Measurements from ENCODE around the gene DOCK1.

Gene DOCK1

DNA sequence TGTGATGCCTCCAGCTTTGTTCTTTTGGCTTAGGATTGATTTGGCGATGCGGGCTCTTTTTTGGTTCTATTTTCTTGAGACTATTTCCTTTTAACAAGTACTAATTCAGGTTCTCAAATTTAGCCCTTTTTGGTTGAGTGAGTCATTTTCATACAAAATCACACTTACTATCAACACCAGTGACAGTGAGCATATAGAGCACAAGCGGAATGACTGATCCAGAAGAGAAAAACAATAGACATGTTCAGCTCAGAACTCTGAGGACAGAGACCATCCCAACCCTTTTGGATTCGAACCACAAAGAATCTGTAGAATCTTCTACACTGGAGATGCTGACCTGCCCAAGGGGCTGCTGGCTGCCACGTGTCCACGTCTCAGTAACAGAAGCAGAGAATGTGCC, 347.6 kb downstream of the DOCK1 start:
- Histone ChIP-seq H3K36me3 (replicated peaks; ENCODE audit: insufficient read depth, low read length) (no peaks in the 10 kb centered on the region), H3F3A (ENCODE audit: insufficient read depth, low read length) (no peaks in the 10 kb centered on the region), H3K4me2 (ENCODE audit: low read depth, low read length) (no peak overlapping the region), H2AFZ (ENCODE audit: low read length) (no peak overlapping the region), H3K27ac (ENCODE audit: low read length) (no peak overlapping the region), H3K4me1 (ENCODE audit: low read length) (no peaks in the 10 kb centered on the region), H3K27me3 (replicated peaks; ENCODE audit: insufficient read depth, low read length) (no peaks in the 10 kb centered on the region), H3K79me2 (ENCODE audit: low read length) (no peaks in the 10 kb centered on the region), H3K9me3 (replicated peaks; ENCODE audit: insufficient read depth, low read length) (no peaks in the 10 kb centered on the region), H3K9me2 (replicated peaks; ENCODE audit: insufficient read depth, low read length) (no peaks in the 10 kb centered on the region), H4K20me1 (ENCODE audit: insufficient read depth, low read length) (no peaks in the 10 kb centered on the region), H3K9ac (ENCODE audit: low read length) (no peak overlapping the region), H3K4me3 (ENCODE audit: low read length) (no peak overlapping the region)
- no peak for TF ChIP-seq EZH2phosphoT487 (IDR thresholded peaks at IDR 0.05; ENCODE audit: low read length)
- TF ChIP-seq EZH2 (optimal IDR thresholded peaks at IDR 0.05; ENCODE audit: low read depth, low read length) = no peak
- no peak for TF ChIP-seq CTCF (IDR thresholded peaks at IDR 0.05; ENCODE audit: low read length)
- no peak for DNase-seq

DNA sequence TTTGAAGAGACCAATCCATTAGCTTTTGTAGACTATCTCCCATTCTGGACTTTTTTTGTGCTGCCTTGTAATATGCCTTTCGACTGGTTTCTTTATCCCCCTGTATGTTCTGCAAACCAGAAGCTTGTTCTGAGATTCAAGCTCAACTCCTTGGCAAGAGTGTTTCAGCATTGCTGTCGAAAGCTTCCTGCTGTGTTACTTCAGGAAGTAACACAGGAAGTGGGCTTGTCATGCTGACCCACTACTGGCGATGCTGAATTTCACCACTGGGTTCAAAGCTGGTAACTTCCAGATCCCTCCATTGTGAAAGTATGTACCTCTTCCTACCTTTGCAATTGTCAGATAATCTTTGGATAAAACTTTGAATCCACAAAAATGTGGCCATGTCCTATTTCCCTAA, 349.0 kb downstream of the DOCK1 start:
- H3K27ac ChIP-seq (ENCODE audit: low read length) = no peak overlapping the region
- H3K79me2 ChIP-seq (ENCODE audit: low read length) = no peaks in the 10 kb centered on the region
- H3K36me3 ChIP-seq (replicated peaks; ENCODE audit: insufficient read depth, low read length) = no peaks in the 10 kb centered on the region
- no peak overlapping the region for H3K9ac ChIP-seq (ENCODE audit: low read length)
- no peaks in the 10 kb centered on the region for H3K9me2 ChIP-seq (replicated peaks; ENCODE audit: insufficient read depth, low read length)
- H3K4me1 ChIP-seq (ENCODE audit: low read length) = no peaks in the 10 kb centered on the region
- TF ChIP-seq EZH2 (optimal IDR thresholded peaks at IDR 0.05; ENCODE audit: low read depth, low read length) (no peak), EZH2phosphoT487 (IDR thresholded peaks at IDR 0.05; ENCODE audit: low read length) (no peak), CTCF (IDR thresholded peaks at IDR 0.05; ENCODE audit: low read length) (no peak)
- H4K20me1 ChIP-seq (ENCODE audit: insufficient read depth, low read length) = no peaks in the 10 kb centered on the region
- no peaks in the 10 kb centered on the region for H3K9me3 ChIP-seq (replicated peaks; ENCODE audit: insufficient read depth, low read length)
- H3K4me3 ChIP-seq (ENCODE audit: low read length) = no peak overlapping the region
- no peak for DNase-seq
- no peak overlapping the region for H2AFZ ChIP-seq (ENCODE audit: low read length)
- no peak overlapping the region for H3K4me2 ChIP-seq (ENCODE audit: low read depth, low read length)
- no peaks in the 10 kb centered on the region for H3F3A ChIP-seq (ENCODE audit: insufficient read depth, low read length)
- no peaks in the 10 kb centered on the region for H3K27me3 ChIP-seq (replicated peaks; ENCODE audit: insufficient read depth, low read length)

GRCh38 chr10:127257395-127257794, 352.2 kb downstream of the DOCK1 start:
- no peak for DNase-seq
- no peak overlapping the region for H3K9ac ChIP-seq (ENCODE audit: low read length)
- no peak overlapping the region for H3K4me3 ChIP-seq (ENCODE audit: low read length)
- H3K9me2 ChIP-seq (replicated peaks; ENCODE audit: insufficient read depth, low read length) = no peaks in the 10 kb centered on the region
- no peak overlapping the region for H2AFZ ChIP-seq (ENCODE audit: low read length)
- no peak overlapping the region for H3K4me2 ChIP-seq (ENCODE audit: low read depth, low read length)
- H3K79me2 ChIP-seq (ENCODE audit: low read length) = no peaks in the 10 kb centered on the region
- no peaks in the 10 kb centered on the region for H3K9me3 ChIP-seq (replicated peaks; ENCODE audit: insufficient read depth, low read length)
- no peaks in the 10 kb centered on the region for H3K27me3 ChIP-seq (replicated peaks; ENCODE audit: insufficient read depth, low read length)
- H3K27ac ChIP-seq (ENCODE audit: low read length) = no peak overlapping the region
- no peaks in the 10 kb centered on the region for H4K20me1 ChIP-seq (ENCODE audit: insufficient read depth, low read length)
- no peaks in the 10 kb centered on the region for H3F3A ChIP-seq (ENCODE audit: insufficient read depth, low read length)
- no peaks in the 10 kb centered on the region for H3K36me3 ChIP-seq (replicated peaks; ENCODE audit: insufficient read depth, low read length)
- H3K4me1 ChIP-seq (ENCODE audit: low read length) = no peaks in the 10 kb centered on the region
- TF ChIP-seq EZH2 (optimal IDR thresholded peaks at IDR 0.05; ENCODE audit: low read depth, low read length) (no peak), EZH2phosphoT487 (IDR thresholded peaks at IDR 0.05; ENCODE audit: low read length) (no peak), CTCF (IDR thresholded peaks at IDR 0.05; ENCODE audit: low read length) (no peak)

All from MM.1S (cell line).